ENCODE results near the gene SRGAP1.

DNA sequence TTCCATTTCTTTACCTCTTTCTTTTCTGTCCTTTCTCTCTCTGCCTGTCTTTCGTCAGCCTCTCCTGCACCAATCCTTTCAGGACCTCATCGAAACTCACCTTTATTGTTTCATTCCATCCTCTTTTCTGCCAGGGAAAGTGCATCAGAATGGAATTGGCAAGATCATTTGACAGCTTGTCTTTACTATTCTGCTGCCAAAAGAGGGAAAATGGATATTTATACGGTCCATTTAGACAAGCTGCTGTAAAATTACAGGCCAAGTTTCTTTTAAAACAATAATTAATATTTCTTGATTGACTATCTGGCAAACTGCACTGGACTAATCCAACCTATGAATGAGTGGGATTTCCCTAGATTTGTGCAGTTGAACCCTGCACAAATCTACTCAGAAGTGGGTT, 7.6 kb upstream of the SRGAP1 start:
- TF ChIP-seq, protein P1, sequence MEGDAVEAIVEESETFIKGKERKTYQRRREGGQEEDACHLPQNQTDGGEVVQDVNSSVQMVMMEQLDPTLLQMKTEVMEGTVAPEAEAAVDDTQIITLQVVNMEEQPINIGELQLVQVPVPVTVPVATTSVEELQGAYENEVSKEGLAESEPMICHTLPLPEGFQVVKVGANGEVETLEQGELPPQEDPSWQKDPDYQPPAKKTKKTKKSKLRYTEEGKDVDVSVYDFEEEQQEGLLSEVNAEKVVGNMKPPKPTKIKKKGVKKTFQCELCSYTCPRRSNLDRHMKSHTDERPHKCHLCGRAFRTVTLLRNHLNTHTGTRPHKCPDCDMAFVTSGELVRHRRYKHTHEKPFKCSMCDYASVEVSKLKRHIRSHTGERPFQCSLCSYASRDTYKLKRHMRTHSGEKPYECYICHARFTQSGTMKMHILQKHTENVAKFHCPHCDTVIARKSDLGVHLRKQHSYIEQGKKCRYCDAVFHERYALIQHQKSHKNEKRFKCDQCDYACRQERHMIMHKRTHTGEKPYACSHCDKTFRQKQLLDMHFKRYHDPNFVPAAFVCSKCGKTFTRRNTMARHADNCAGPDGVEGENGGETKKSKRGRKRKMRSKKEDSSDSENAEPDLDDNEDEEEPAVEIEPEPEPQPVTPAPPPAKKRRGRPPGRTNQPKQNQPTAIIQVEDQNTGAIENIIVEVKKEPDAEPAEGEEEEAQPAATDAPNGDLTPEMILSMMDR (IDR thresholded peaks at IDR 0.05) = no peak
- TF ChIP-seq POLR2A (IDR thresholded peaks at IDR 0.05) = no peak
- TF ChIP-seq POLR2AphosphoS5 (IDR thresholded peaks at IDR 0.05) = no peak
- no peak for TF ChIP-seq EP300 (IDR thresholded peaks at IDR 0.05)

Measured in stomach (tissue), 4 donors.